ENCODE measurements around the gene WDPCP.
"Not testable (repeated sequence)": the region's sequence is repeated elsewhere in the genome, so short reads cannot be mapped to it uniquely, and the experiment has no call there.

The WDPCP gene

GRCh38 chr2:63610525-63610924, 22.2 kb upstream of the WDPCP start:
- DNase-seq (ENCODE audit: low read depth in 1 of 2, low spot score in 1 of 2), result no peak
- in situ Hi-C loops (cut with HindIII; ENCODE audit: low pct_unique_long_range_greater_than_20kb, low sequenced_read_pairs), result no loop called here
- TF ChIP-seq JUND (IDR thresholded peaks at IDR 0.05; ENCODE audit: low read depth), result no peak

GRCh38 chr2:63608865-63609264, 20.6 kb upstream of the WDPCP start:
- in situ Hi-C loops (cut with HindIII; ENCODE audit: low pct_unique_long_range_greater_than_20kb, low sequenced_read_pairs), result not testable (repeated sequence)

GRCh38 chr2:63604666-63605065, 16.4 kb upstream of the WDPCP start:
- DNase-seq (ENCODE audit: low read depth in 1 of 2, low spot score in 1 of 2), result no peak
- in situ Hi-C loops (cut with HindIII; ENCODE audit: low pct_unique_long_range_greater_than_20kb, low sequenced_read_pairs), result no loop called here
- TF ChIP-seq JUND (IDR thresholded peaks at IDR 0.05; ENCODE audit: low read depth), result no peak

More at GRCh38 chr2:63608865-63609264, 20.6 kb upstream of the WDPCP start:
- not testable (repeated sequence) for DNase-seq (ENCODE audit: low read depth in 1 of 2, low spot score in 1 of 2)

- DNase-seq (ENCODE audit: low read depth in 1 of 2, low spot score in 1 of 2), result no peak
- in situ Hi-C loops (cut with HindIII; ENCODE audit: low pct_unique_long_range_greater_than_20kb, low sequenced_read_pairs), result no loop called here
- TF ChIP-seq JUND (IDR thresholded peaks at IDR 0.05; ENCODE audit: low read depth), result no peak
Measured at GRCh38 chr2:63600881-63601460, 12.7 kb upstream of the WDPCP start.

- no peak for TF ChIP-seq JUND (IDR thresholded peaks at IDR 0.05; ENCODE audit: low read depth)
- in situ Hi-C loops (cut with HindIII; ENCODE audit: low pct_unique_long_range_greater_than_20kb, low sequenced_read_pairs), result no loop called here
Measured at GRCh38 chr2:63598981-63599380, 10.7 kb upstream of the WDPCP start.

GRCh38 chr2:63596401-63596883, 8.2 kb upstream of the WDPCP start:
- no peak for DNase-seq (ENCODE audit: low read depth in 1 of 2, low spot score in 1 of 2)
- TF ChIP-seq JUND (IDR thresholded peaks at IDR 0.05; ENCODE audit: low read depth), result no peak
- in situ Hi-C loops (cut with HindIII; ENCODE audit: low pct_unique_long_range_greater_than_20kb, low sequenced_read_pairs), result no loop called here

More at GRCh38 chr2:63598981-63599380, 10.7 kb upstream of the WDPCP start:
- no peak for DNase-seq (ENCODE audit: low read depth in 1 of 2, low spot score in 1 of 2)

GRCh38 chr2:63594660-63595059, 6.4 kb upstream of the WDPCP start:
- TF ChIP-seq JUND (IDR thresholded peaks at IDR 0.05; ENCODE audit: low read depth), result no peak
- in situ Hi-C loops (cut with HindIII; ENCODE audit: low pct_unique_long_range_greater_than_20kb, low sequenced_read_pairs), result no loop called here
- peak in 1 of 2 experiments; percentile 29 for DNase-seq (ENCODE audit: low read depth in 1 of 2, low spot score in 1 of 2)

- no peak for DNase-seq (ENCODE audit: low read depth in 1 of 2, low spot score in 1 of 2)
Measured at GRCh38 chr2:63591566-63592175, 3.4 kb upstream of the WDPCP start.

GRCh38 chr2:63590626-63591408, 2.5 kb upstream of the WDPCP start:
- in situ Hi-C loops (cut with HindIII; ENCODE audit: low pct_unique_long_range_greater_than_20kb, low sequenced_read_pairs), result no loop called here

More at GRCh38 chr2:63591566-63592175, 3.4 kb upstream of the WDPCP start:
- in situ Hi-C loops (cut with HindIII; ENCODE audit: low pct_unique_long_range_greater_than_20kb, low sequenced_read_pairs), result no loop called here
- no peak for TF ChIP-seq JUND (IDR thresholded peaks at IDR 0.05; ENCODE audit: low read depth)

GRCh38 chr2:63589148-63589958, 1.1 kb upstream of the WDPCP start:
- in situ Hi-C loops (cut with HindIII; ENCODE audit: low pct_unique_long_range_greater_than_20kb, low sequenced_read_pairs), result no loop called here
- DNase-seq (ENCODE audit: low read depth in 1 of 2, low spot score in 1 of 2), result no peak
- no peak for TF ChIP-seq JUND (IDR thresholded peaks at IDR 0.05; ENCODE audit: low read depth)

More at GRCh38 chr2:63590626-63591408, 2.5 kb upstream of the WDPCP start:
- no peak for TF ChIP-seq JUND (IDR thresholded peaks at IDR 0.05; ENCODE audit: low read depth)
- DNase-seq (ENCODE audit: low read depth in 1 of 2, low spot score in 1 of 2), result no peak

- no peak for DNase-seq (ENCODE audit: low read depth in 1 of 2, low spot score in 1 of 2)
- no peak for TF ChIP-seq JUND (IDR thresholded peaks at IDR 0.05; ENCODE audit: low read depth)
- in situ Hi-C loops (cut with HindIII; ENCODE audit: low pct_unique_long_range_greater_than_20kb, low sequenced_read_pairs), result no loop called here
Measured at GRCh38 chr2:63587814-63588384, 378 bp downstream of the WDPCP start.

GRCh38 chr2:63582873-63583272, 5.4 kb downstream of the WDPCP start:
- TF ChIP-seq JUND (IDR thresholded peaks at IDR 0.05; ENCODE audit: low read depth), result no peak
- in situ Hi-C loops (cut with HindIII; ENCODE audit: low pct_unique_long_range_greater_than_20kb, low sequenced_read_pairs), result no loop called here
- no peak for DNase-seq (ENCODE audit: low read depth in 1 of 2, low spot score in 1 of 2)
